Liver (tissue), 9 donors: ENCODE data around the gene AMELY. TPM values are rescaled to one million over a fixed set of nuclear protein-coding genes. Genes with fewer than 3 reads are reported as not detected.
A peak's percentile ranks its signal among the peaks of the same experiment; 100 is the strongest.

Source experiments
- DNase-seq: peaks from one replicate; pipeline ENCODE4 v3.0.0-alpha.2; 2017; ENCODE audit warnings: low spot score
- H3K27ac ChIP-seq, 2 donors: one replicate each; pipeline ENCODE4 v1.7.0; 2013; ENCODE audit warnings: inconsistent platforms in 2 of 2, low read length in 2 of 2, control low read depth in 1 of 2, low read depth in 1 of 2, mild to moderate bottlenecking in 1 of 2
- H3K27me3 ChIP-seq, 4 donors: one replicate each; pipeline versions ENCODE4 v1.6.1 to v1.7.0; 2013; ENCODE audit warnings: low read length in 3 of 4, inconsistent platforms in 1 of 4, mild to moderate bottlenecking in 1 of 4, moderate library complexity in 1 of 4; ENCODE audit not compliant: control insufficient read depth in 4 of 4, insufficient read depth in 4 of 4
- H3K36me3 ChIP-seq, 4 donors: one replicate each; pipeline versions ENCODE4 v1.6.1 to v1.7.0; 2013; ENCODE audit warnings: low read length in 3 of 4, mild to moderate bottlenecking in 3 of 4, low read depth in 1 of 4, moderate library complexity in 1 of 4; ENCODE audit not compliant: control insufficient read depth in 4 of 4, insufficient read depth in 3 of 4
- H3K4me1 ChIP-seq, 4 donors: one replicate each; pipeline versions ENCODE4 v1.6.1 to v1.7.0; 2013; ENCODE audit warnings: low read length in 3 of 4, mild to moderate bottlenecking in 3 of 4, moderate library complexity in 1 of 4; ENCODE audit not compliant: control insufficient read depth in 4 of 4, insufficient read depth in 4 of 4
- H3K4me3 ChIP-seq, 3 donors: one replicate each; pipeline versions ENCODE4 v1.6.1 to v1.7.0; 2013; ENCODE audit warnings: low read length in 3 of 3, control low read depth in 1 of 3, low read depth in 1 of 3, mild to moderate bottlenecking in 1 of 3
- H3K9ac ChIP-seq, 2 donors: one replicate each; pipeline ENCODE4 v1.7.0; 2013; ENCODE audit warnings: low read length in 2 of 2, mild to moderate bottlenecking in 2 of 2, moderate library complexity in 2 of 2, control low read depth in 1 of 2, low read depth in 1 of 2
- H3K9me3 ChIP-seq, 4 donors: one replicate each; pipeline versions ENCODE4 v1.6.1 to v1.7.0; 2013; ENCODE audit warnings: low read length in 3 of 4; ENCODE audit not compliant: control insufficient read depth in 4 of 4
- EGR1 ChIP-seq, 2 donors: IDR thresholded peaks; 2 replicates each; pipeline ENCODE4 v1.6.1; 2016 to 2018; ENCODE audit warnings: antibody characterized with exemption in 2 of 2, low read depth in 2 of 2
- FOXA1 ChIP-seq: IDR thresholded peaks from 2 replicates; pipeline ENCODE4 v1.6.1; 2016; ENCODE audit warnings: antibody characterized with exemption
- FOXA2 ChIP-seq: IDR thresholded peaks from 2 replicates; pipeline ENCODE4 v1.6.1; 2016; ENCODE audit warnings: antibody characterized with exemption
- GABPA ChIP-seq, 2 donors: IDR thresholded peaks in 1 of 2; conservative IDR thresholded peaks in 1 of 2; 2 replicates each; pipeline ENCODE4 v1.6.1; 2016; ENCODE audit warnings: antibody characterized with exemption in 2 of 2, mild to moderate bottlenecking in 1 of 2, moderate library complexity in 1 of 2
- HNF4G ChIP-seq: IDR thresholded peaks from 2 replicates; pipeline ENCODE4 v1.6.1; 2016; ENCODE audit warnings: antibody characterized with exemption
- JUND ChIP-seq, 2 donors: IDR thresholded peaks; 2 replicates each; pipeline ENCODE4 v1.6.1; 2016; ENCODE audit warnings: antibody characterized with exemption in 2 of 2
- RAD21 ChIP-seq, 2 donors: IDR thresholded peaks; 2 replicates each; pipeline ENCODE4 v1.6.1; 2016; ENCODE audit warnings: antibody characterized with exemption in 2 of 2, mild to moderate bottlenecking in 2 of 2
- RXRA ChIP-seq, 2 donors: IDR thresholded peaks; 2 replicates each; pipeline ENCODE4 v1.6.1; 2017 to 2018; ENCODE audit warnings: antibody characterized with exemption in 2 of 2, mild to moderate bottlenecking in 1 of 2
- TAF1 ChIP-seq: conservative IDR thresholded peaks from 2 replicates; pipeline ENCODE4 v1.6.1; 2016; ENCODE audit warnings: antibody characterized with exemption, mild to moderate bottlenecking
- YY1 ChIP-seq: IDR thresholded peaks from 2 replicates; pipeline ENCODE4 v1.6.1; 2016; ENCODE audit warnings: antibody characterized with exemption, mild to moderate bottlenecking
- WGBS: extraction: QIAGEN DNeasy Blood & Tissue Kit; methylation state at CpG from one replicate; pipeline ENCODE4 v1.1.7; 2013; 5-methylcytosine and 5-hydroxymethylcytosine counted together
- polyA plus RNA-seq, 2 donors: library from polyadenylated mRNA; stranded (reverse) in 1 of 2; unstranded in 1 of 2; fragments of 200-250 nt in 1 of 2; fragments of >200 nt in 1 of 2; fragmentation: Nextera tagmentation in 1 of 2; extraction: Ambion mirVana in 1 of 2; gene quantifications; one replicate each; pipeline versions ENCODE4 v1.2.1 to v1.2.3, GENCODE V29; 2013 to 2015
- total RNA-seq, 2 donors: library from RNA; depleted of rRNA; stranded (reverse); fragments of >200 nt; gene quantifications; one replicate each; pipeline ENCODE4 v1.2.3, GENCODE V29; 2014
- TF ChIP-seq, protein P1 (sequence below): IDR thresholded peaks from 2 replicates; pipeline ENCODE4 v1.6.1; 2016; ENCODE audit warnings: antibody characterized with exemption, mild to moderate bottlenecking
- TF ChIP-seq, protein P2 (sequence below): fragments of 150-350 bp; IDR thresholded peaks from 2 replicates; pipeline ENCODE4 v1.5.1; 2017; ENCODE audit warnings: improper control_type of control experiment, low read depth, low read length; ENCODE audit not compliant: missing input control
- TF ChIP-seq, protein P3 (sequence below): IDR thresholded peaks from 2 replicates; pipeline ENCODE4 v1.6.1; 2016; ENCODE audit warnings: antibody characterized with exemption
- TF ChIP-seq, protein P4 (sequence below): IDR thresholded peaks from 2 replicates; pipeline ENCODE4 v1.6.1; 2016; ENCODE audit warnings: antibody characterized with exemption
- TF ChIP-seq, protein P5 (sequence below): IDR thresholded peaks from 2 replicates; pipeline ENCODE4 v1.6.1; 2016; ENCODE audit warnings: antibody characterized with exemption
- donor health status: healthy.
- donor health status: healthy.
- donor health status: healthy.
- donor health status: healthy.
- donor health status: healthy.

Gene AMELY, protein sequence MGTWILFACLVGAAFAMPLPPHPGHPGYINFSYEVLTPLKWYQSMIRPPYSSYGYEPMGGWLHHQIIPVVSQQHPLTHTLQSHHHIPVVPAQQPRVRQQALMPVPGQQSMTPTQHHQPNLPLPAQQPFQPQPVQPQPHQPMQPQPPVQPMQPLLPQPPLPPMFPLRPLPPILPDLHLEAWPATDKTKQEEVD
- total RNA-seq (not detected), polyA plus RNA-seq (not detected)

DNA sequence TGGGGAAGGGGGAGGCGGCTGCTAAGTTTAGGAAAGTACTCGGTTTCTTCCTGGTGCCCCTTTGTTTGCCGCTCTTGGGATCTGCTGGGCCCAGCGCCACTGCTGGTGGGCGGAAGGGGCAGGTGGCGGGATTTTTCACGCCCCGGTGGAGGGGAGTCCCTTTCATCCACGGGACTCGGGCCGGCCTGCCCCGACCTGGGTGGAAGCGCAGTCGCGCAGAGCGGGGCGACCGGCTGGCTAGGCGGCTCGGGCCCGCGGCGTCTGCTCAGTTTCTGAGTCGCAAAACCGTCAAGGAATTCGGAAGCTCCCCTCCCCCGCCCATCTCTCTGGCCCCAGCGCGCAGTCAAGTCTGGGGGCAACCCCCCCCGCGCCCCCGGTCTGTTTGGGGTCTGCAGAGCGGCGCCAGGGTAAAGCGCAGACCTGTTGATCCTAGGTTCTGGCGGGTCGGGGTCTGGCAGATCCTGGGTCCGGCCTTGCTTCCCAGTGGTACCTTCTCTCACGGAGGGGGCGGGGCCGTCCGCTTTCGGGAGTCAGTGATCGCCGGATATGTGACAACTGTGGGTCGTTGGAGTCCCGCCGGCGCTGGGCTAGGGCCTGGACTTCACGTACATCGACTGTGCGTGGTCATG lies at the start of gene AMELY:
AMELY (minus strand) TSS at position 500 of the 629 bp plus-strand sequence. CDS start 39,144 bp downstream, outside the sequence.
- 5% methylated on average over 52 of the region's 52 CpGs for WGBS
- no peak for TF ChIP-seq FOXA2
- TF ChIP-seq, protein P1, sequence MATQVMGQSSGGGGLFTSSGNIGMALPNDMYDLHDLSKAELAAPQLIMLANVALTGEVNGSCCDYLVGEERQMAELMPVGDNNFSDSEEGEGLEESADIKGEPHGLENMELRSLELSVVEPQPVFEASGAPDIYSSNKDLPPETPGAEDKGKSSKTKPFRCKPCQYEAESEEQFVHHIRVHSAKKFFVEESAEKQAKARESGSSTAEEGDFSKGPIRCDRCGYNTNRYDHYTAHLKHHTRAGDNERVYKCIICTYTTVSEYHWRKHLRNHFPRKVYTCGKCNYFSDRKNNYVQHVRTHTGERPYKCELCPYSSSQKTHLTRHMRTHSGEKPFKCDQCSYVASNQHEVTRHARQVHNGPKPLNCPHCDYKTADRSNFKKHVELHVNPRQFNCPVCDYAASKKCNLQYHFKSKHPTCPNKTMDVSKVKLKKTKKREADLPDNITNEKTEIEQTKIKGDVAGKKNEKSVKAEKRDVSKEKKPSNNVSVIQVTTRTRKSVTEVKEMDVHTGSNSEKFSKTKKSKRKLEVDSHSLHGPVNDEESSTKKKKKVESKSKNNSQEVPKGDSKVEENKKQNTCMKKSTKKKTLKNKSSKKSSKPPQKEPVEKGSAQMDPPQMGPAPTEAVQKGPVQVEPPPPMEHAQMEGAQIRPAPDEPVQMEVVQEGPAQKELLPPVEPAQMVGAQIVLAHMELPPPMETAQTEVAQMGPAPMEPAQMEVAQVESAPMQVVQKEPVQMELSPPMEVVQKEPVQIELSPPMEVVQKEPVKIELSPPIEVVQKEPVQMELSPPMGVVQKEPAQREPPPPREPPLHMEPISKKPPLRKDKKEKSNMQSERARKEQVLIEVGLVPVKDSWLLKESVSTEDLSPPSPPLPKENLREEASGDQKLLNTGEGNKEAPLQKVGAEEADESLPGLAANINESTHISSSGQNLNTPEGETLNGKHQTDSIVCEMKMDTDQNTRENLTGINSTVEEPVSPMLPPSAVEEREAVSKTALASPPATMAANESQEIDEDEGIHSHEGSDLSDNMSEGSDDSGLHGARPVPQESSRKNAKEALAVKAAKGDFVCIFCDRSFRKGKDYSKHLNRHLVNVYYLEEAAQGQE: no peak
- TF ChIP-seq JUND (IDR thresholded peaks at IDR 0.05): no peak
- TF ChIP-seq, protein P2, sequence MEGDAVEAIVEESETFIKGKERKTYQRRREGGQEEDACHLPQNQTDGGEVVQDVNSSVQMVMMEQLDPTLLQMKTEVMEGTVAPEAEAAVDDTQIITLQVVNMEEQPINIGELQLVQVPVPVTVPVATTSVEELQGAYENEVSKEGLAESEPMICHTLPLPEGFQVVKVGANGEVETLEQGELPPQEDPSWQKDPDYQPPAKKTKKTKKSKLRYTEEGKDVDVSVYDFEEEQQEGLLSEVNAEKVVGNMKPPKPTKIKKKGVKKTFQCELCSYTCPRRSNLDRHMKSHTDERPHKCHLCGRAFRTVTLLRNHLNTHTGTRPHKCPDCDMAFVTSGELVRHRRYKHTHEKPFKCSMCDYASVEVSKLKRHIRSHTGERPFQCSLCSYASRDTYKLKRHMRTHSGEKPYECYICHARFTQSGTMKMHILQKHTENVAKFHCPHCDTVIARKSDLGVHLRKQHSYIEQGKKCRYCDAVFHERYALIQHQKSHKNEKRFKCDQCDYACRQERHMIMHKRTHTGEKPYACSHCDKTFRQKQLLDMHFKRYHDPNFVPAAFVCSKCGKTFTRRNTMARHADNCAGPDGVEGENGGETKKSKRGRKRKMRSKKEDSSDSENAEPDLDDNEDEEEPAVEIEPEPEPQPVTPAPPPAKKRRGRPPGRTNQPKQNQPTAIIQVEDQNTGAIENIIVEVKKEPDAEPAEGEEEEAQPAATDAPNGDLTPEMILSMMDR: no peak
- TF ChIP-seq YY1: no peak
- TF ChIP-seq, protein P3, sequence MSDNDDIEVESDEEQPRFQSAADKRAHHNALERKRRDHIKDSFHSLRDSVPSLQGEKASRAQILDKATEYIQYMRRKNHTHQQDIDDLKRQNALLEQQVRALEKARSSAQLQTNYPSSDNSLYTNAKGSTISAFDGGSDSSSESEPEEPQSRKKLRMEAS: no peak
- TF ChIP-seq GABPA (IDR thresholded peaks at IDR 0.05 in 1 of 2, conservative IDR thresholded peaks at IDR 0.05 in 1 of 2): no peak
- TF ChIP-seq, protein P4, sequence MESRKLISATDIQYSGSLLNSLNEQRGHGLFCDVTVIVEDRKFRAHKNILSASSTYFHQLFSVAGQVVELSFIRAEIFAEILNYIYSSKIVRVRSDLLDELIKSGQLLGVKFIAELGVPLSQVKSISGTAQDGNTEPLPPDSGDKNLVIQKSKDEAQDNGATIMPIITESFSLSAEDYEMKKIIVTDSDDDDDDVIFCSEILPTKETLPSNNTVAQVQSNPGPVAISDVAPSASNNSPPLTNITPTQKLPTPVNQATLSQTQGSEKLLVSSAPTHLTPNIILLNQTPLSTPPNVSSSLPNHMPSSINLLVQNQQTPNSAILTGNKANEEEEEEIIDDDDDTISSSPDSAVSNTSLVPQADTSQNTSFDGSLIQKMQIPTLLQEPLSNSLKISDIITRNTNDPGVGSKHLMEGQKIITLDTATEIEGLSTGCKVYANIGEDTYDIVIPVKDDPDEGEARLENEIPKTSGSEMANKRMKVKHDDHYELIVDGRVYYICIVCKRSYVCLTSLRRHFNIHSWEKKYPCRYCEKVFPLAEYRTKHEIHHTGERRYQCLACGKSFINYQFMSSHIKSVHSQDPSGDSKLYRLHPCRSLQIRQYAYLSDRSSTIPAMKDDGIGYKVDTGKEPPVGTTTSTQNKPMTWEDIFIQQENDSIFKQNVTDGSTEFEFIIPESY: no peak
- peak; percentile 37 for DNase-seq
- Histone ChIP-seq H3K9me3 (no peaks in the 10 kb centered on the region), H3K27me3 (no peaks in the 10 kb centered on the region), H3K9ac (no peak within 1 kb of the TSS), H3K36me3 (no peaks in the 10 kb centered on the region), H3K4me3 (peak within 1 kb of the TSS in 2 of 3 donors; percentile 35 to 71), H3K4me1 (peaks cover 0 to 2% (median 0%) of the 10 kb centered on the region in 4 donors), H3K27ac (no peak within 1 kb of the TSS)

DNA sequence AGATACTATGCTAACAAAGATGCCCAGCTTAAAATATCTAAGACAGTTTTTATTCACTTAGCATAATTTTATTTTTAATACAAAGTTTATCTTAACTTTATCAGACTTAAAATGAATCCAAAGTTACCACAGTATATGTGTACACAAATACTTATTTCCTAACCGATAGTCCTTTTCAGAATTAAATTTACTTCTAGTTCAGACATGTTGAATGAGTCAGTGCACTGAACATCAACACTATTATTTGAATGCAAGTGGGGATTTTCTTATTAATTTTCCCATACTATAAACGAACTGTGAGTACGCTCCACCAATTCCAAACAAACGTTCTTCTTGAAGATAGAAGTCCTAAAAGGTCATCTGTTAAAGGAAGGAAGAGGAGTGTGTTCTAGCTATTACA lies 38.4 kb upstream of the AMELY start:
- 80% methylated on average over 4 of the region's 4 CpGs for WGBS
- no peak overlapping the region for H3K4me3 ChIP-seq
- H3K9ac ChIP-seq: no peak overlapping the region
- H3K9me3 ChIP-seq: no peaks in the 10 kb centered on the region
- TF ChIP-seq RXRA (IDR thresholded peaks at IDR 0.05): no peak
- TF ChIP-seq, protein P2: no peak
- no peak for TF ChIP-seq FOXA1
- TF ChIP-seq, protein P5, sequence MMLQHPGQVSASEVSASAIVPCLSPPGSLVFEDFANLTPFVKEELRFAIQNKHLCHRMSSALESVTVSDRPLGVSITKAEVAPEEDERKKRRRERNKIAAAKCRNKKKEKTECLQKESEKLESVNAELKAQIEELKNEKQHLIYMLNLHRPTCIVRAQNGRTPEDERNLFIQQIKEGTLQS: no peak
- no peak for TF ChIP-seq JUND (IDR thresholded peaks at IDR 0.05)
- TF ChIP-seq, protein P1: no peak
- TF ChIP-seq EGR1 (IDR thresholded peaks at IDR 0.05; ENCODE audit: low read depth in 2 of 2): no peak
- no peak for TF ChIP-seq TAF1
- no peak for TF ChIP-seq YY1
- no peak for TF ChIP-seq RAD21 (IDR thresholded peaks at IDR 0.05)
- no peak for TF ChIP-seq FOXA2
- TF ChIP-seq, protein P3: no peak
- TF ChIP-seq HNF4G: no peak
- no peak for TF ChIP-seq GABPA (IDR thresholded peaks at IDR 0.05 in 1 of 2, conservative IDR thresholded peaks at IDR 0.05 in 1 of 2)
- H3K27me3 ChIP-seq: no peaks in the 10 kb centered on the region
- no peaks in the 10 kb centered on the region for H3K4me1 ChIP-seq
- no peaks in the 10 kb centered on the region for H3K36me3 ChIP-seq
- DNase-seq: no peak
- H3K27ac ChIP-seq: no peak overlapping the region
